ENCODE measurements around the gene MC1R.

- no peak for TF ChIP-seq EZH2 (IDR thresholded peaks at IDR 0.05; ENCODE audit: borderline replicate concordance, low read depth, low read length, severe bottlenecking)
- TF ChIP-seq, protein P1, sequence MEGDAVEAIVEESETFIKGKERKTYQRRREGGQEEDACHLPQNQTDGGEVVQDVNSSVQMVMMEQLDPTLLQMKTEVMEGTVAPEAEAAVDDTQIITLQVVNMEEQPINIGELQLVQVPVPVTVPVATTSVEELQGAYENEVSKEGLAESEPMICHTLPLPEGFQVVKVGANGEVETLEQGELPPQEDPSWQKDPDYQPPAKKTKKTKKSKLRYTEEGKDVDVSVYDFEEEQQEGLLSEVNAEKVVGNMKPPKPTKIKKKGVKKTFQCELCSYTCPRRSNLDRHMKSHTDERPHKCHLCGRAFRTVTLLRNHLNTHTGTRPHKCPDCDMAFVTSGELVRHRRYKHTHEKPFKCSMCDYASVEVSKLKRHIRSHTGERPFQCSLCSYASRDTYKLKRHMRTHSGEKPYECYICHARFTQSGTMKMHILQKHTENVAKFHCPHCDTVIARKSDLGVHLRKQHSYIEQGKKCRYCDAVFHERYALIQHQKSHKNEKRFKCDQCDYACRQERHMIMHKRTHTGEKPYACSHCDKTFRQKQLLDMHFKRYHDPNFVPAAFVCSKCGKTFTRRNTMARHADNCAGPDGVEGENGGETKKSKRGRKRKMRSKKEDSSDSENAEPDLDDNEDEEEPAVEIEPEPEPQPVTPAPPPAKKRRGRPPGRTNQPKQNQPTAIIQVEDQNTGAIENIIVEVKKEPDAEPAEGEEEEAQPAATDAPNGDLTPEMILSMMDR (IDR thresholded peaks at IDR 0.05; ENCODE audit: borderline replicate concordance, extremely low read depth, low read length, poor library complexity, severe bottlenecking): no peak
Measured at GRCh38 chr16:89925596-89926079, 7.0 kb downstream of the MC1R start.

Data from DND-41 (cell line).